GM12872 (cell line): Measurements from ENCODE around the gene DRD1.

ENCODE experiments used
- TF ChIP-seq, protein P1 (sequence below): IDR thresholded peaks from 3 replicates; pipeline ENCODE4 v1.5.1; 2011; ENCODE audit warnings: low read depth, mild to moderate bottlenecking, low read length, moderate library complexity; ENCODE audit not compliant: insufficient read depth

The DRD1 gene

GRCh38 chr5:175467983-175468690 lies 24.2 kb upstream of the DRD1 start:
- TF ChIP-seq, protein P1, sequence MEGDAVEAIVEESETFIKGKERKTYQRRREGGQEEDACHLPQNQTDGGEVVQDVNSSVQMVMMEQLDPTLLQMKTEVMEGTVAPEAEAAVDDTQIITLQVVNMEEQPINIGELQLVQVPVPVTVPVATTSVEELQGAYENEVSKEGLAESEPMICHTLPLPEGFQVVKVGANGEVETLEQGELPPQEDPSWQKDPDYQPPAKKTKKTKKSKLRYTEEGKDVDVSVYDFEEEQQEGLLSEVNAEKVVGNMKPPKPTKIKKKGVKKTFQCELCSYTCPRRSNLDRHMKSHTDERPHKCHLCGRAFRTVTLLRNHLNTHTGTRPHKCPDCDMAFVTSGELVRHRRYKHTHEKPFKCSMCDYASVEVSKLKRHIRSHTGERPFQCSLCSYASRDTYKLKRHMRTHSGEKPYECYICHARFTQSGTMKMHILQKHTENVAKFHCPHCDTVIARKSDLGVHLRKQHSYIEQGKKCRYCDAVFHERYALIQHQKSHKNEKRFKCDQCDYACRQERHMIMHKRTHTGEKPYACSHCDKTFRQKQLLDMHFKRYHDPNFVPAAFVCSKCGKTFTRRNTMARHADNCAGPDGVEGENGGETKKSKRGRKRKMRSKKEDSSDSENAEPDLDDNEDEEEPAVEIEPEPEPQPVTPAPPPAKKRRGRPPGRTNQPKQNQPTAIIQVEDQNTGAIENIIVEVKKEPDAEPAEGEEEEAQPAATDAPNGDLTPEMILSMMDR, result no peak

DNA sequence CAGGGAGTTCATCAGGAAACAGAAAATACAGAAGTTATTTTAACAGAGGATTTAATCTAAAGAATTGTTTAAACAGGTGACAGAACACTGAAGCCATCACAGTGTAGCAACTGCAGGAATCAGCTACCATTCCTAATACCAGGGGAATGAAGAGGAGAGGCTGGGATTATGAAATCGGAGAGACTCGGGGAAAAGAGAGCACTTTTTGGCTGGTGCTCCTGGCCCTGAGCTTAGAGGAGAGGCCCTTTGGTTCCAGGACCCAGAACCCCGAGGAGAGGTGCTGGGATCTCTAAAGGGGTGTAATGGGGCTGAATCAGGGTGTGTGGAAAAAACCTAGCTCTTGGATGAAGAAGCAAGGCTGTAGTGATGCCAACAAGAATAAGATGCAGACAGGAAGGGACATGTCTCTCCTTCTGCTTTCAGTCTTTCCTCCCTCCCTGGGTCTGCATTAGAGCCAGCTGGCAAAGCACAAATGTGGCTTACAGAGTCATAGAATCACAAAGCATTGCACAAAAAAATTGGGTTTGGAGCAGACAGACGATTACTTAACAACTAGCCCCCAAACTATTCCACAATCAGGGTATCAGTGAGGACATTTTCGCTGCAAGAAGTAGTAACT lies 22.8 kb upstream of the DRD1 start:
- TF ChIP-seq, protein P1, result no peak

GRCh38 chr5:175465282-175465681 lies 21.3 kb upstream of the DRD1 start:
- TF ChIP-seq, protein P1, result no peak

- TF ChIP-seq, protein P1, result no peak
Measured at GRCh38 chr5:175464942-175465233, 20.9 kb upstream of the DRD1 start.

GRCh38 chr5:175464074-175464941 lies 20.3 kb upstream of the DRD1 start:
- TF ChIP-seq, protein P1, result peak; percentile 85

GRCh38 chr5:175463641-175464040 lies 19.7 kb upstream of the DRD1 start:
- TF ChIP-seq, protein P1, result no peak

GRCh38 chr5:175461370-175461769 lies 17.4 kb upstream of the DRD1 start:
- TF ChIP-seq, protein P1, result no peak
